Stimulated activated CD8-positive, alpha-beta memory T cell treated with anti-CD3 and anti-CD28 coated beads, Interleukin-7, amount 100 ng/mL, for 24 hours (primary cell): ENCODE results near the gene PLSCR1.
"Not testable (repeated sequence)": the region's sequence is repeated elsewhere in the genome, so short reads cannot be mapped to it uniquely, and the experiment has no call there.

ENCODE experiments used
- DNase-seq: peaks from one replicate; pipeline ENCODE4 v3.0.0-alpha.2; 2020; ENCODE audit warnings: low read depth

PLSCR1 gene

DNA sequence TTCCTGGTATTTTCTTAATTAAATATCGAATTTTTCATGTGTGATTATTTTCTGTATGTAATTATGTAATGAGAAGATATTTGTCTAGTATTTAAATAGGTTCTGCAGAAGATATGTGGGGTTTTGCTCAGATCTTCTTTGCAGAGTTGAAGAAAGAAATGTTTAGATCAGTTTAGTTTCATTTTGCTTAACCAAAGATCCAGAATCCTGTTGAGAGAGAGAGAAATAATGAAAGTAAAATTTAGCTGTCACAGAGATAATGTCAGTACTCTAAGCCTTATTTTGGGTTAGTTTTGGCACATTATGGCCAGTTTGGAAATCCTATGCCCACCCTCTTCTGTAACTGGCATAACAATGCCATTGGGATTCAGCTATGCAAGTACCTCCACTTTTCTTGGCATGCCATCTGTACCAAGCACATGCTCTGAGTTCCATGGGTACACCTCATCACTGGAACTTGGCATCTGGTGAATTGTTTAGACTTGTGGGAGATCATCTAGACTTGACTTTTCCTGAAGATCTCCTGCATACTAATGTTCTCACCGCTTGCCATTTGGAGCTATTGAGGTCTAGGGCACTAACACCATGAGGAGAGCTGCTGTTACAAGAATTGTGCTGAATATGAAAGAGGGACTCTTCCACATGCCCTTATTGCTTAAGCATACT lies 30.9 kb downstream of the PLSCR1 start:
- no peak for DNase-seq

DNA sequence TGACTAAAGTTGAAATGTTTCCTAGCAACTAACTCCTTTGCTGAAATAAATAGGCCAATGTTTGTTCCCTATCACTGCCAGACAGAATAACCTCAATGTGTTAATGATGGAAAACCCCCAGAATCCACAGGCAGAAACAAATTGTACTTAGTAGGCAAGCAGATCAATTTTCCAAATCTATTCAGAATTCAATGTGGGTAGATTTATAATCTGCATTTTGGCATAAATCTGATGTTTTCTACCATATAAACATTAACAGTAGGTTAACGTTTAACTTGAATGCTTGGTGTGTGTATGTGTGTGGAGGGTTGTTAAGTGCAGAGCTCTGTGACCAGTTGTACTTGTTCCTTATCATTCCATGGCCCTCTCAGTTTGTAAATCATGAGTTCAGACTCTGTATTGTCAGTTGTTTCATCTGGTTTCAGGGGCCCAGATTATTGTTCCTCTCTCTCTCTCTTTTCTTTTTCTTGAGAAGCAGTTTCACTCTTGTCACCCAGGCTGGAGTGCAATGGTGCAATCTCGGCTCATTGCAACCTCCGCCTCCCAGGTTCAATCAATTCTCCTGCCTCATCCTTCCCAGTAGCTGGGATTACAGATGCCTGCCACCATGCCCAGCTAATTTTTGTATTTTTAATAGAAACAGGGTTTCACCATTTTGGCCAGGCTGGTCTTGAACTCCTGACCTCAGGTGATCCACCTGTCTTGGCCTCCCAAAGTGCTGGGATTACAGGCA lies 32.8 kb downstream of the PLSCR1 start:
- DNase-seq, result no peak

DNA sequence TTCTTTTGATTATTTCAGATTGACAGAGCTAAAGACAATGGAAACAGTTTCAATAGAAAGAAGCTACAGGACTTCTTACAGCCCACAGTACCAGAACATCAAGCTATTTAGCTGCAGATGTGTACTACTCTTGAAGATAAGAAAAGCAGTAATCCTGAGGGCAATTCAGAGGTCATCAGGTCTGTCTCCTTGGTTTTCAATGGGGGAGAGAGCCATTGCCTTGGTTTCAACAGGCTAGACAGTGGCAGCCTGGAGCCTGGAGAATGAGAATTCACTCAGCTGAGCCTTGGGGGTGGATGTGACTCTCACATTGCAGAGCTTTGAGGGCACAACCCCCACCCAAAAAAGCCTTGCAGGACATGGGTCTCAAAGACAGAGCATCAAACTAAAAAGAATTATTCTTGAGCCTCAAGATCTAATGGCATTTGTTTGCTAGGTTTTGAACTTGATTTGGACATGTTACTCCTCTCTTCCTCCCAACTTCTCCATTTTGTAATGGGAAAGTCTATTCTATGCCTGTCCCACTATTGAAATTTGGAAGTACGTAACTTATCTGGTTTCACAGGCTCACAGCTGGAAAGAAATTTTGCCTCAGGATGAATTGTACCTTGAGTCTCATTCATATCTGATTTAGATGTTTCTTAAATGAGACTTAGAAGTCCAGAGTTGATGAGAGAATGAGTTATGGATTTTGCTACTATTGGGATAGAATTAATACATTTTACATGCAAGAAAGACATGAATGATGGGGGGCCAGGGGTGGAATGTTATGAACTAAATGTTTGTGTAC lies 36.9 kb downstream of the PLSCR1 start:
- DNase-seq, result no peak

DNA sequence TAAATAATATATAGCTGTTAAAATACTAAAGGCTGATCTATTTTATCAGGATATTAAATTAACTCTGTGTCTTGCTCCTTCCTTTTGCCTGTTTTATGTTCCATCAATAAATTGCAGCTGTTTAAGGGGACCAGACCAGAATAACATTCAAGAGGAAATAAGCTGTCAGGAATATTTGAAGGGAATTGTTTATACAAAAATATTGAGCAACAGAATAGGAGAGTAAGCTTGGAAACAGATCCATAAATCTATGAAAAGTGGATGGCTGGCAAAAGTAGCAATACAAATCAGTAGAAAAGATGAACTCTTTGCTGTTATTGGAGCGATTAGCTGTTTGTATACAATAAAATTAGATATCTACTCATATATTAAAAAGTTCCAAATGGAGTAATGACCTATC lies 38.9 kb downstream of the PLSCR1 start:
- no peak for DNase-seq

- DNase-seq, result no peak
Measured at GRCh38 chr3:146504498-146505197, 39.8 kb downstream of the PLSCR1 start.

DNA sequence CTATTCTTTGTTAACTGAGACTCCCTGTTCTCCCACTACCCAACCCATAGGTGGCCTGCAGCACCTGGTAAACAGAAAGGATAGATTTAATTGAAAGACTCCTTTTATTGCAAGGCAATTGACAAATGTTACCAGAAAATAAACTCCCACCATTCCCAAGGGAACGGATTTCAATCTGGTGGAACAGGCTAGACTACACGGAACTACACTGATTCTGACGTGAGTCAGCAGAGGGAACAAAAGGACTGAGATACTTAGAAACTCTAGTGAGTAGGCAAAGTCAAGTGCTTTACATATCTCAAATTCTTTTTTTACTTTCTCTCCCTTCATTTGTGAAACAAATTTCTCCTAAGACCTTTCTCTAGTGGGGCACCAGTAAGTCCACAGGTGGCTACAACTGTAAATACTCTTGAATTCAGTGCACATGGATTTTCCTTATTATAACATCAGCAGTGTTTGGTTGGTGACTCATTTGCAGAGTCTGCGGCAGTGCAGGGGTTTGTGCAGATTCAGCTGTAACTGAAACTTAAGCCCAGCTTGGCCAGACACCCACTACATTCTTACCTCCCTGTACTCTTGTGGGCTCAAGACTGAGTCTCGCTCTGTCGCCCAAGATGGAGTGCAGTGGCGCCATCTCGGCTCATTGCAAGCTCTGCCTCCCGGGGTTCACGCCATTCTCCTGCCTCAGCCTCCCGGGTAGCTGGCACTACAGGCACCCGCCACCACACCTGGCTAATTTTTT lies 40.8 kb downstream of the PLSCR1 start:
- DNase-seq, result no peak

GRCh38 chr3:146502887-146503460 lies 41.4 kb downstream of the PLSCR1 start:
- no peak for DNase-seq

DNA sequence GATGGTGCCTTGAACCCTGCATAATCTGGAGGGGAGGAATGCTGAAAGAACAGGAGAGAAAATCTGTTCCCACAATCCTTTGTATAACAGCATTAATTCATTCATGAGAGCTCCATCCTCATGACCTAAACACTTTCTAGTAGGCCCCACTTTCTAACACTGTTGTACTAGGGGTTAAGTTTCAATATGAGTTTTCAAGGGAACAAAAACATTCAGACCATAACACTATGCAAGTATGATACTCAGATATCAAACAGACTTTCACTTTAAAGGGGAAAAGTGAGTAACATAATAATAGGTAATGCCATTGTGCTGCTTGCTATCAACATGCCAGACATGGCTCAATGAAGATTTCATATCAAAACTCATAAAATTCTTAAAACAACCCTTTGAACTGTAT lies 42.7 kb downstream of the PLSCR1 start:
- no peak for DNase-seq

- DNase-seq, result no peak
Measured at GRCh38 chr3:146499701-146500100, 44.7 kb downstream of the PLSCR1 start.

- no peak for DNase-seq
Measured at GRCh38 chr3:146498002-146498736, 46.2 kb downstream of the PLSCR1 start.

GRCh38 chr3:146497145-146497843 lies 47.1 kb downstream of the PLSCR1 start:
- not testable (repeated sequence) for DNase-seq

- no peak for DNase-seq
Measured at GRCh38 chr3:146496726-146497125, 47.7 kb downstream of the PLSCR1 start.

- DNase-seq, result no peak
Measured at GRCh38 chr3:146496251-146496650, 48.2 kb downstream of the PLSCR1 start.

GRCh38 chr3:146493761-146494160 lies 50.6 kb downstream of the PLSCR1 start:
- DNase-seq, result no peak

DNA sequence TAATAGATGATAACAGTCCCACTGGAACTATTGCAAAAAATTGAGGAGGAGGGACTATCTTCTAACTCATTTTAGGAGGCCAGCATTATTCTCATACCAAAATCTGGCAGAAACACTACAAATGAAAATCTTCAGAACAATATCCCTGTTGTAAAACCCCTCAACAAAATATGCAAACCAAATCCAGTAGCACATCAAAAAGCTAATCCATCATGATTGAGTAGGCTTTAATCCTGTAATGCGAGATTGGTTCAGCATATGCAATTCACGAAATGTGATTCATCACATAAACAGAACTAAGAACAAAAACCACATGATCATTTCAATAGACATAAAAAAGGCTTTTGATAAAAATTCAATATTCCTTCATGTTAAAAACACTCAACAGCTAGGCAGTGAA lies 51.2 kb downstream of the PLSCR1 start:
- DNase-seq, result no peak

- no peak for DNase-seq
Measured at GRCh38 chr3:146491303-146491702, 53.1 kb downstream of the PLSCR1 start.

GRCh38 chr3:146485297-146485696 lies 59.1 kb downstream of the PLSCR1 start:
- no peak for DNase-seq

GRCh38 chr3:146476094-146476740 lies 68.2 kb downstream of the PLSCR1 start:
- DNase-seq, result no peak

- DNase-seq, result not testable (repeated sequence)
Measured at GRCh38 chr3:146474976-146475375, 69.4 kb downstream of the PLSCR1 start.
